Measurements from ENCODE around the gene CORO2B.

- no peak for TF ChIP-seq CTCF (IDR thresholded peaks at IDR 0.05)
- TF ChIP-seq POLR2A (IDR thresholded peaks at IDR 0.05) = no peak
These were observed 10.3 kb downstream of the CORO2B start for GRCh38 chr15:68589053-68589452.
